Left hindlimb (tissue), 1 donor: ENCODE measurements around the gene TMEM38B.
"Not testable (repeated sequence)": the region's sequence is repeated elsewhere in the genome, so short reads cannot be mapped to it uniquely, and the experiment has no call there.

Experiments
- DNase-seq: peaks from one replicate; pipeline ENCODE4 v3.0.0-alpha.2; 2018

The TMEM38B gene

GRCh38 chr9:105728230-105728629 is 33.9 kb downstream of the TMEM38B start:
- DNase-seq: not testable (repeated sequence)

DNA sequence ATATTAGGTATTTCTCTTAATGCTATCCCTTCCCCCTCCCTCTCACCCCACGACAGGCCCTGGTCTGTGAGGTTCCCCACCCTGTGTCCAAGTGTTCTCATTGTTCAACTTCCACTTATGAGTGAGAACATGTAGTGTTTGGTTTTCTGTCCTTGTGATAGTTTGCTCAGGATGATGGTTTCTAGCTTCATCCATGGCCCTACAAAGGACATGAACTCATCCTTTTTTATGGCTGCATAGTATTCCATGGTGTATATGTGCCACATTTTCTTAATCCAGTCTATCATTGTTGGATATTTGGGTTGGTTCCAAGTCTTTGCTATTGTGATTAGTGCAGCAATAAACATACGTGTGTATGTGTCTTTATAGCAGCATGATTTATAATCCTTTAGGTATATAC is 37.1 kb downstream of the TMEM38B start:
- DNase-seq: not testable (repeated sequence)

DNA sequence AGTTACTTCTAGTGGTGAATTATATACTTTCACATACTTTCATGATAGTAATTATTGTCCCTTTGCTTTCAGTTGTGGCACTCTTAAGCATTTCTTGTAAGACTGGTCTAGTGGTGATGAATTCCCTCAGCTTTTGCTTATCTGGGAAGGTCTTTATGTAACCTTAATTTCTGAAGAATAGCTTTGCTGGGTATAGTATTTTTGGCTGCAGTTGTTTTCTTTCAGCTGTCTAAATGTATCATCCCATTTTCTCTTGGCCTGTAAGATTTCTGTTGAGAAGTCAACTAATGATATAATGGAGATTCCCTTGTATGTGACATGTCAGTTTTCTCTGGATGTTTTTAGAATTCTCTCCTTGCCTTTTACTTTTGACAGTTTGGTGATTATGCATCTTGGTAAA is 41.0 kb downstream of the TMEM38B start:
- DNase-seq: no peak

DNA sequence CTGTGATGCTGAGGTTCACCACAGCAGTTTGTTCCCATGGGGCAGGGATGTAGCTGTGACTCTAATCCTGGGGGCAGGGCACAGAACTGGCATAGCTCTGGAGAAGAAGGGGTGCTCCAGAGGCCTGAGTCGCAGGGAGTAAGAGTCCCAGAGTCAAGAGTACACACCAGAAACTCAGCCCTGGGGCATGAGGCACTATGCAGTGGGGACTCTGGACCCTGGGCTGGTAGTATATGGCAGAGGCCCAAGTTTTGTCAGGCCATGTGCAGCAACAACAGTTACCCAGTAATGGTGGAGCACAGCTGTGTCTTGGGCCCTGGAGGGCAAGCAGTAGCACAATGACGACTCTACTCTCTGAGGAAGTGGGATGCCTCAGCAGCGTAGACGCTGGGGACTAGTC is 42.9 kb downstream of the TMEM38B start:
- no peak for DNase-seq

GRCh38 chr9:105742088-105742487 is 47.7 kb downstream of the TMEM38B start:
- DNase-seq: no peak

GRCh38 chr9:105747325-105747724 is 53.0 kb downstream of the TMEM38B start:
- not testable (repeated sequence) for DNase-seq

- no peak for DNase-seq
These were observed 57.4 kb downstream of the TMEM38B start for GRCh38 chr9:105751761-105752160.

DNA sequence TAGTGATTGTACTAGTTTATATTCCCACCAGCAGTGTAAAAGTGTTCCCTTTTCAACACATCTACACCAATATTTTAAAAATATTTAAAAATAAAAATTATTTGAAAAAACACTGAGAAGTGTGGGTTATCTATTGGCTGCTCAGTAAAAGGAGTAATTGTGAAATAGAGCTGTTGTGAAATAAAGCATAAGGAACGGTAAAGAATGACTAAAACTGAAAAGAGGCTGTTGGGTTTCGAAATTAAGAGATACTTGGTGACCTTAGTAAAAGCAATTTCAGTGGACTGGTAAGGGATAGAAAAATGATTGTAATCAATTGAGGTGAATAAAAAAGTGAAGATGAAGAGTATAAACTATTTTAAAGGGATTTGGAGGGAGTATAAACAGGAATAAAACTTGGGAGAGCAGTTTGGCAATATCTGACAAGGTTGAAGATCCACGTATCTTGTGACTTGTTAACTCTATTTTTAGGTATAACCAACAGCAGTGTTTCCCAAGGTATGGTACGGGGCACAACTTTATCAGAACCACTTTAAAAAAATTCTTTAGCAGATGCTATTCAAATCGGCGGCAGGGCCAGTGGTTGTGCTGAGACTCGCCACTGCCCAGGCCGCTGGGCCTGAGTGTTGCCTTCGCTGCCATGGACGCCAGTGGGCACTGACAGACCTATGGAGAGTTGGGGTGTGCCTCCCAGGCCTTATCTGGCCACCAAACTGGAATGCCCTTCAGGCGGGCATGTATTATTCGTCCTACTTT is 63.3 kb downstream of the TMEM38B start:
- DNase-seq: no peak

- DNase-seq: no peak
These were observed 65.7 kb downstream of the TMEM38B start for GRCh38 chr9:105760053-105760452.

DNA sequence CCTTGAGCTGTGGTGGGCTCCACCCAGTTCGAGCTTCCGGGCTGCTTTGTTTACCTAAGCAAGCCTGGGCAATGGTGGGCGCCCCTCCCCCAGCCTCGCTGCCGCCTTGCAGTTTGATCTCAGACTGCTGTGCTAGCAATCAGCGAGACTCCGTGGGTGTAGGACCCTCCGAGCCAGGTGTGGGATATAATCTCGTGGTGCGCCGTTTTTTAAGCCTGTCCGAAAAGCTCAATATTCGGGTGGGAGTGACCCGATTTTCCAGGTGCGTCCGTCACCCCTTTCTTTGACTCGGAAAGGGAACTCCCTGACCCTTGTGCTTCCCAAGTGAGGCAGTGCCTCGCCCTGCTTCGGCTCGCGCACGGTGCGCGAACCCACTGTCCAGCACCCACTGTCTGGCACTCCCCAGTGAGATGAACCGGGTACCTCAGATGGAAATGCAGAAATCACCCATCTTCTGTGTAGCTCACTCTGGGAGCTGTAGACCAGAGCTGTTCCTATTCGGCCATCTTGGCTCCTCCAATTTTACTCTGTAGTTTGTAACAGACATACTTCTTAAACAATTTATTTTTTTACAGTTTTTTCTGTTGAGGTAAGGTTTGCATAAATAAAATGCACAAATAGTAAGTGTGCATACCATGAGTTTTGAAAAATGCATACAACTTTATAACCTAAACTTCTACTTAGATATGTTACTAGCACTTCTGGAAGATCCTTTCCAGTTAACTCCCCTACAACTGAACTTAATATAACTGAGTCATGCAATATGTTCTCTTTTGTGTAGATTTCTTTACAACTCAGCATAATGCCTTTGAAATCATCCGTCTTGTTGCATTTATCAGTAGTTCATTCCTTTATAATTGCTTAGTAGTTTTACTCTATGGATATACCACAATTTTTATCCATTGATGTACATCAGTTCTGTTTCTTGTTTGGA is 88.5 kb downstream of the TMEM38B start:
- not testable (repeated sequence) for DNase-seq

DNA sequence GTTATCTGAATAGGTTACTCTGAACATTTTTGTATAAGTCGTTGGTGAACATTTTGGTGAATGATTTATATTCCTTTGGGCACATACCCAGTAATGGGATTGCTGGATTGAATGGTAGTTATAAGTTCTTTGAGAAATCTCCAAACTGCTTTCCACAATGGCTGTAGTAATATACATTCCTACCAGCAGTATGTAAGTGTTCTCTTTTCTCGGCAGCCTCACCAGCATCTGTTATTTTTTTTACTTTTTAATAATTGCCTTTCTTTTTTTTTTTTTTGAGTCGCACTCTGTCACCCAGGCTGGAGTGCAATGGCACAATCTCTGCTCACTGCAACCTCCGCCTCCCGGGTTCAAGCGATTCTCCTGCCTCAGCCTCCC is 89.1 kb downstream of the TMEM38B start:
- not testable (repeated sequence) for DNase-seq

DNA sequence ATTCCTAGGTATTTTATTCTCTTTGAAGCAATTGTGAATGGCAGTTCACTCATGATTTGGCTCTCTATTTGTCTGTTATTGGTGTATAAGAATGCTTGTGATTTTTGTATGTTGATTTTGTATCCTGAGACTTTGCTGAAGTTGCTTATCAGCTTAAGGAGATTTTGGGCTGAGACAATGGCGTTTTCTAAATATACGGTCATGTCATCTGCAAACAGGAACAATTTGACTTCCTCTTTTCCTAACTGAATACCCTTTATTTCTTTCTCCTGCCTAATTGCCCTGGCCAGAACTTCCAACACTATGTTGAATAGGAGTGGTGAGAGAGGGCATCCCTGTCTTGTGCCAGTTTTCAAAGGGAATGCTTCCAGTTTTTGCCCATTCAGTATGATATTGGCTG is 92.5 kb downstream of the TMEM38B start:
- DNase-seq: not testable (repeated sequence)

GRCh38 chr9:105816202-105816744 is 121.9 kb downstream of the TMEM38B start:
- DNase-seq: no peak

- no peak for DNase-seq
These were observed 122.6 kb downstream of the TMEM38B start for GRCh38 chr9:105816981-105817380.

- DNase-seq: no peak
These were observed 124.6 kb downstream of the TMEM38B start for GRCh38 chr9:105818903-105819302.

GRCh38 chr9:105822814-105823213 is 128.5 kb downstream of the TMEM38B start:
- no peak for DNase-seq
